GM12874 (cell line): Measurements from ENCODE around the gene PGLYRP4.

ENCODE experiments used
- CTCF ChIP-seq: IDR thresholded peaks from 2 replicates; pipeline ENCODE4 v1.5.1; 2011; ENCODE audit warnings: low read depth, mild to moderate bottlenecking, control low read depth, low read length, moderate library complexity; ENCODE audit not compliant: insufficient read depth

The PGLYRP4 gene

GRCh38 chr1:153348511-153349362 is at the start of gene PGLYRP4:
PGLYRP4 (minus strand) TSS chr1:153348841; CDS start chr1:153347932, 909 bp downstream.
- TF ChIP-seq CTCF = no peak

- TF ChIP-seq CTCF = no peak
Observed at GRCh38 chr1:153397924-153398651, 49.4 kb upstream of the PGLYRP4 start.

GRCh38 chr1:153397051-153397923 is 48.6 kb upstream of the PGLYRP4 start:
- TF ChIP-seq CTCF = no peak

GRCh38 chr1:153396461-153396860 is 47.8 kb upstream of the PGLYRP4 start:
- TF ChIP-seq CTCF = no peak

- no peak for TF ChIP-seq CTCF
Observed at GRCh38 chr1:153395776-153396175, 47.1 kb upstream of the PGLYRP4 start.

- TF ChIP-seq CTCF = no peak
Observed at GRCh38 chr1:153395136-153395685, 46.6 kb upstream of the PGLYRP4 start.

- TF ChIP-seq CTCF = no peak
Observed at GRCh38 chr1:153394391-153394790, 45.8 kb upstream of the PGLYRP4 start.
